ENCODE measurements around the gene NPC2. TPM values are rescaled to one million over a fixed set of nuclear protein-coding genes. Genes with fewer than 3 reads are reported as not detected.

The NPC2 gene
- total and polyA plus RNA-seq, 2 donors (not counting 3 experiments of a cell fraction or from before 2014, with no cell fraction given): 203 to 406 TPM

DNA sequence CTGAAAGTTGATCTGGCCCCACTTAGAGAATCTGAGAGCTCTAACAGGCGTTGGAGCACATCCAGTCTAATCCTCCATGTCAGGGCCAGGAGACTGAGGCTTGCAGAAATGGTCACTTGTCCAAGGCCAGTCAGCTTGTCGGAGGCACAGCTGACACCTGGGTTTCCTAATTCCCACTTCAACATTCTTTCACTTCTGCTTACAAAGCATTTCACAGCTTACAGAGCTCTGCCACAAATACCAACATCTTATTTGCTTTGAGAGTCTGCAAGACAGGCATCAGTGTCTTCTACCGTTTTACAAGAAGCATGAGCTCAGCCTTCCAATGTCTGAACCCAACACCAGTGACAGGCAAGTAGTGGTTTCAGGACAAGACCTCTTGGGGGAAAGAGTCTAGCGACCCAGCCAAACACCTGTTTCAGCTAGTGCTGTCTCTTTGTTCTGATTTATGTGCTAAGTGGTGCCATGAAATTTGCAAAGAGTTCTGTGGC, 32.3 kb upstream of the NPC2 start:
- ChIA-PET CTCF (interaction anchor here (1.1 kb wide), 2 partner anchors 14 to 20 kb away, joined by 3 to 4 read pairs; no protein-coding TSS in a partner anchor), POLR2A (interaction anchor here (0.6 kb wide), 1 partner anchor 207 kb away, joined by 3 read pairs; no protein-coding TSS in a partner anchor)
- dilution Hi-C loops (cut with MboI; ENCODE audit: extremely low pct_ligation_motif_present, low sequenced_read_pairs): no loop called here
- Histone ChIP-seq H3K9me3 (replicated peaks; ENCODE audit: control insufficient read depth, insufficient read depth, low read length) (no peaks in the 10 kb centered on the region), H3K9me1 (replicated peaks; ENCODE audit: control insufficient read depth, extremely low read depth, insufficient read depth, low read length) (no peaks in the 10 kb centered on the region), H3K4me1 (ENCODE audit: control insufficient read depth, extremely low read depth, insufficient read depth, low read length) (no peaks in the 10 kb centered on the region), H3K27me3 (ENCODE audit: control insufficient read depth in 2 of 2, insufficient read depth in 2 of 2, low read length in 2 of 2) (no peaks in the 10 kb centered on the region), H3K27ac (ENCODE audit: insufficient read depth, low read depth, low read length) (no peak overlapping the region), H3K4me2 (ENCODE audit: insufficient read depth, low read length) (no peak overlapping the region), H3K4me3 (replicated peaks in 1 of 3; ENCODE audit: insufficient read depth in 1 of 3, low read depth in 1 of 3, low read length in 3 of 3) (no peak overlapping the region), H2AFZ (ENCODE audit: low read depth, low read length) (no peak overlapping the region), H4K20me1 (replicated peaks; ENCODE audit: control insufficient read depth, extremely low read depth, insufficient read depth, low read length) (no peaks in the 10 kb centered on the region), H3K79me2 (ENCODE audit: control insufficient read depth, insufficient read depth, low read length) (no peaks in the 10 kb centered on the region), H3K9ac (replicated peaks; ENCODE audit: extremely low read depth, insufficient read depth, low read length) (no peak overlapping the region), H3K36me3 (ENCODE audit: control insufficient read depth in 2 of 2, extremely low read depth in 1 of 2, insufficient read depth in 2 of 2, low read length in 2 of 2) (peaks cover 16 to 45% of the 10 kb centered on the region in 2 experiments)
- FAIRE-seq: no peak
- no TSS peak for BruUV-seq (replicated peaks)
- intact Hi-C loops (cut with micrococcal nuclease): no loop called here
- TF ChIP-seq MAX (IDR thresholded peaks at IDR 0.05; ENCODE audit: insufficient read depth, insufficient read length): no peak
- no peak for TF ChIP-seq GATA2 (IDR thresholded peaks at IDR 0.05; ENCODE audit: insufficient read depth, insufficient read length, low read depth, low read length)
- TF ChIP-seq EZH2 (IDR thresholded peaks at IDR 0.05; ENCODE audit: borderline replicate concordance, low read depth, low read length, severe bottlenecking): no peak
- TF ChIP-seq POLR2A (IDR thresholded peaks at IDR 0.05; ENCODE audit: low read depth, low read length): no peak
- no peak for TF ChIP-seq JUN (IDR thresholded peaks at IDR 0.05; ENCODE audit: borderline replicate concordance, insufficient read depth, insufficient read length, low read depth)
- TF ChIP-seq, protein P1, sequence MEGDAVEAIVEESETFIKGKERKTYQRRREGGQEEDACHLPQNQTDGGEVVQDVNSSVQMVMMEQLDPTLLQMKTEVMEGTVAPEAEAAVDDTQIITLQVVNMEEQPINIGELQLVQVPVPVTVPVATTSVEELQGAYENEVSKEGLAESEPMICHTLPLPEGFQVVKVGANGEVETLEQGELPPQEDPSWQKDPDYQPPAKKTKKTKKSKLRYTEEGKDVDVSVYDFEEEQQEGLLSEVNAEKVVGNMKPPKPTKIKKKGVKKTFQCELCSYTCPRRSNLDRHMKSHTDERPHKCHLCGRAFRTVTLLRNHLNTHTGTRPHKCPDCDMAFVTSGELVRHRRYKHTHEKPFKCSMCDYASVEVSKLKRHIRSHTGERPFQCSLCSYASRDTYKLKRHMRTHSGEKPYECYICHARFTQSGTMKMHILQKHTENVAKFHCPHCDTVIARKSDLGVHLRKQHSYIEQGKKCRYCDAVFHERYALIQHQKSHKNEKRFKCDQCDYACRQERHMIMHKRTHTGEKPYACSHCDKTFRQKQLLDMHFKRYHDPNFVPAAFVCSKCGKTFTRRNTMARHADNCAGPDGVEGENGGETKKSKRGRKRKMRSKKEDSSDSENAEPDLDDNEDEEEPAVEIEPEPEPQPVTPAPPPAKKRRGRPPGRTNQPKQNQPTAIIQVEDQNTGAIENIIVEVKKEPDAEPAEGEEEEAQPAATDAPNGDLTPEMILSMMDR (IDR thresholded peaks at IDR 0.05; ENCODE audit: extremely low read depth in 1 of 2, insufficient read depth in 1 of 2, low read depth in 1 of 2, low read length in 2 of 2): no peak
- no peak for TF ChIP-seq POLR2AphosphoS5 (IDR thresholded peaks at IDR 0.05; ENCODE audit: insufficient read depth, low read depth, low read length)
- DNase-seq (ENCODE audit: low read depth, low spot score): no peak
